HFF-Myc (cell line): ENCODE results near the gene MAPKAP1.

Experiments
- DNase-seq: peaks from one replicate; pipeline ENCODE4 v3.0.0-alpha.2; 2011; ENCODE audit warnings: low read depth; ENCODE audit errors: extremely low read depth
- H3K4me3 ChIP-seq: replicated peaks from 2 replicates; pipeline ENCODE4 v1.5.1; 2011; ENCODE audit warnings: low read depth, mild to moderate bottlenecking, control low read depth, low read length
- CTCF ChIP-seq: IDR thresholded peaks from 2 replicates; pipeline ENCODE4 v1.5.1; 2012; ENCODE audit warnings: mild to moderate bottlenecking, low read depth, low read length, control low read depth; ENCODE audit errors: missing control alignments

The MAPKAP1 gene

GRCh38 chr9:125746017-125746773 is 39.2 kb upstream of the MAPKAP1 start:
- DNase-seq = peak; percentile 72
- peak overlapping the region; percentile 47 for H3K4me3 ChIP-seq
- TF ChIP-seq CTCF = no peak

- TF ChIP-seq CTCF = no peak
- peak overlapping the region; percentile 47 for H3K4me3 ChIP-seq
- DNase-seq = no peak
Measured at GRCh38 chr9:125745682-125746016, 38.6 kb upstream of the MAPKAP1 start.

- no peak for TF ChIP-seq CTCF
- H3K4me3 ChIP-seq = no peak overlapping the region
- DNase-seq = no peak
Measured at GRCh38 chr9:125745018-125745417, 38.0 kb upstream of the MAPKAP1 start.

GRCh38 chr9:125744616-125745015 is 37.6 kb upstream of the MAPKAP1 start:
- TF ChIP-seq CTCF = no peak
- H3K4me3 ChIP-seq = no peak overlapping the region
- DNase-seq = no peak

- H3K4me3 ChIP-seq = no peak overlapping the region
- DNase-seq = no peak
- TF ChIP-seq CTCF = no peak
Measured at GRCh38 chr9:125743682-125744428, 36.8 kb upstream of the MAPKAP1 start.

- no peak for DNase-seq
- no peak overlapping the region for H3K4me3 ChIP-seq
- TF ChIP-seq CTCF = no peak
Measured at GRCh38 chr9:125742657-125743056, 35.6 kb upstream of the MAPKAP1 start.
